ENCODE data around the gene GRK4. TPM values are rescaled to one million over a fixed set of nuclear protein-coding genes. Genes with fewer than 3 reads are reported as not detected.
A peak's percentile ranks its signal among the peaks of the same experiment; 100 is the strongest.

GRK4 gene
- total RNA-seq, 1 donor from 2014 or later, result 12.0 TPM

DNA sequence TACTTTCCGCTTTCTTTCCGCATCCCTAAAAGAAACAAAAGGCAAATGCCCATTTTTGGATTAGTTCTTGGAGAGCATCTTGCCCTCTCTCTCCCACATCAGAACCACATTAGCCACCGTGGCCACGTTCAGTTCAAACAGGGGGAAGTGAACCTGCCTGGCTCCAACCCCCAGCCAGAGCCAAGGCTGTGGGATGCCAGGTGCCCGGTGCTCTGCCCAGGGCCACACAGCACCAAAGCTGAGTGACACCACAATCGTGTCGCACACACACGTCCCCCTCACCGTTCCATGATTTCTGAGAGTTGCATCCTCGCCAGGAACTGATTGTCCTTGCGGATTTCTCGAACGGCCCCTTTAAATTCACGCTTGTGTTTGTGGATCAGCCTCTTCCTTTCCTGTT is 24.5 kb upstream of the GRK4 start:
- H3K27ac Mint-ChIP-seq (ENCODE audit: unreplicated experiment), result peak overlapping the region; percentile 59
- DNase-seq (ENCODE audit: low spot score), result peak; percentile 72
- H3K4me1 Mint-ChIP-seq (ENCODE audit: low read depth), result peaks cover 23% of the 10 kb centered on the region
- H3K9me3 Mint-ChIP-seq (ENCODE audit: low read depth), result no peaks in the 10 kb centered on the region
- TF ChIP-seq, protein P1, sequence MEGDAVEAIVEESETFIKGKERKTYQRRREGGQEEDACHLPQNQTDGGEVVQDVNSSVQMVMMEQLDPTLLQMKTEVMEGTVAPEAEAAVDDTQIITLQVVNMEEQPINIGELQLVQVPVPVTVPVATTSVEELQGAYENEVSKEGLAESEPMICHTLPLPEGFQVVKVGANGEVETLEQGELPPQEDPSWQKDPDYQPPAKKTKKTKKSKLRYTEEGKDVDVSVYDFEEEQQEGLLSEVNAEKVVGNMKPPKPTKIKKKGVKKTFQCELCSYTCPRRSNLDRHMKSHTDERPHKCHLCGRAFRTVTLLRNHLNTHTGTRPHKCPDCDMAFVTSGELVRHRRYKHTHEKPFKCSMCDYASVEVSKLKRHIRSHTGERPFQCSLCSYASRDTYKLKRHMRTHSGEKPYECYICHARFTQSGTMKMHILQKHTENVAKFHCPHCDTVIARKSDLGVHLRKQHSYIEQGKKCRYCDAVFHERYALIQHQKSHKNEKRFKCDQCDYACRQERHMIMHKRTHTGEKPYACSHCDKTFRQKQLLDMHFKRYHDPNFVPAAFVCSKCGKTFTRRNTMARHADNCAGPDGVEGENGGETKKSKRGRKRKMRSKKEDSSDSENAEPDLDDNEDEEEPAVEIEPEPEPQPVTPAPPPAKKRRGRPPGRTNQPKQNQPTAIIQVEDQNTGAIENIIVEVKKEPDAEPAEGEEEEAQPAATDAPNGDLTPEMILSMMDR (IDR thresholded peaks at IDR 0.05), result no peak
- peaks cover 19% of the 10 kb centered on the region for H3K36me3 Mint-ChIP-seq (ENCODE audit: low read depth)
- H3K27me3 Mint-ChIP-seq (ENCODE audit: low read depth), result no peaks in the 10 kb centered on the region
- H3K4me3 Mint-ChIP-seq (ENCODE audit: unreplicated experiment), result no peak overlapping the region

DNA sequence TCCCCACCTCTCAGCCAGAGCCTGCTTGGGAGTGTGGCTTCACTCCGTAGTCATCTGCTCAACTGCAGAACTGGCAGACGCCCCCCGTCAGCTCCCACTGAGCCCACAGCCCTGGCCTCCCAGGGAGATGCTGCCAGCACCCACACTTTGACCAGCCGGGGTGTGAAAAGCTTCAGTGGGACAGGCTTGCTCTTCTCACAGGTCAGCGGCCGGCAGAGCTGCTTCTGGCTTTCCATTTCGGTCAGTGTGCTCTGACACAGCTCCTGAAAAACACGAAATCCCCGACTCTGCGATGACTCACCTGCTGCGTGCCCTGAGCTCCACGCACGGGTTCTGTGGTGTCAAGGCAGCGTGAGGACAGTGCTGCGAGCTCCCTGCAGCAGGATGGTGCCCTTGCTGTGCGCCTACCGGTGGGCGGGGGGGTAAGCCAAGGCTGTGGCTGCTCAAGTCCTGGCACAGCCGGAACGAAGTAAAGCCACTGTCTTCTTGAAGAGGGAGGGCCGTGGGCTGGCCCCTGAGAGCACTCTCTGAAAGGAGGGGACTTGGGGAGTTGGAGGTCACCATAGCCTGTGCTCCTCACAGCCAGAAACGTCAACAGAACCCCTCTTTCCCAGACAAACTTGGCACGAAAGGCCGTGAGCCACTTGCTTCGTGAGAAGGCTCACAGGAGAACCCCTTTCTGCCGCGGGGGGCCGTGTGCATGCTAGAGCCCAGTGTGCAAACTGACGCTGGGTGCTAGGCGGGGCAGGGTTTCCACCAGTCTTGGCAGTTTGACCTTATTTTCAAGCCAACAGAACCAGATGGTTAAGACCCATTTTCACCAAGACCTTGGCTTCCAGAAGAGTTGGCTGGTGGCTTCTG is 23.8 kb upstream of the GRK4 start:
- TF ChIP-seq, protein P1 (IDR thresholded peaks at IDR 0.05), result no peak
- H3K4me1 Mint-ChIP-seq (ENCODE audit: low read depth), result peaks cover 23% of the 10 kb centered on the region
- peak; percentile 76 for DNase-seq (ENCODE audit: low spot score)
- H3K9me3 Mint-ChIP-seq (ENCODE audit: low read depth), result no peaks in the 10 kb centered on the region
- no peaks in the 10 kb centered on the region for H3K27me3 Mint-ChIP-seq (ENCODE audit: low read depth)
- H3K36me3 Mint-ChIP-seq (ENCODE audit: low read depth), result peaks cover 22% of the 10 kb centered on the region
- H3K27ac Mint-ChIP-seq (ENCODE audit: unreplicated experiment), result no peak overlapping the region
- H3K4me3 Mint-ChIP-seq (ENCODE audit: unreplicated experiment), result no peak overlapping the region

DNA sequence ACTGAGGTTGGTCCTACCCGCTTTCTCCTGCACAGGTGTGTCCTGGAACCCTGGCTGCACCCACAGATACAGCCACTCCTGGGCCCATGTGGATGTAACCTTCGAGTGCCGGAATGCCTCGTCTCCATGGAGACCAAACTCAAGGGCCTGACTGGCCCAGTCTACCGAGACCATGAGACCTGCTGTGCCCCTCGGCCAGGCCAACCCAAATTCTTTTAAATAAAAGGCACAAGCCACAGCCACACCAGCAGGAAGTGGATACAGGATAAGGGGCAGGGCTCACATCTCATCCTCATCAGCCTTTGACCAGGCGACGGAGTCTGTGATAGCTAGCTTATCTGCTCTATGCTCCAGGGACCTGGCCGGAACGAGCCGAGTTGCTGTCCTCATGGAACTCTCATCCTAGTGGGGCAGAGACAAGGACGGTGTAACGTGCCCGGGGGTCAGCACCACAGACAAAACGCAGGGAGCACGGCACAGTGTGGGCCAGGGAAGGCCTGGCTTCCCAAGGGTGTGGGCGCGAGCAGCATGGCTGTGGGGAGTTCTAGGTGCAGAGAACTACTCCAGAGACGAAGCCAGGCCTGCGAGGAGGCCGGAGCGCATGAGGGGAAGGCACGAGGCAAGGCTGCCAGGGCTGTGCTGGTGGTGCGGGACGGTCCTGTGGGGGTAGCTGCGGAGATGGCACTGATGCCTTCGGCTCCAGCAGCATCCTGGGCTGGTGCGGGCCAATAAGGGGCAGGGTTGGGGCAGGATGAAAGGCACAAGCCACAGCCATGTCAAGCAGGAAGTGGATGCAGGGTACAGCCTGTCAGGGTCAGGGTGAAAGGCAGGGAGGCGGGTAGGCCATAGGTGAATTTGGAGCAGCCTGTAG is 22.9 kb upstream of the GRK4 start:
- H3K4me1 Mint-ChIP-seq (ENCODE audit: low read depth), result peaks cover 21% of the 10 kb centered on the region
- H3K36me3 Mint-ChIP-seq (ENCODE audit: low read depth), result peaks cover 27% of the 10 kb centered on the region
- peak; percentile 80 for DNase-seq (ENCODE audit: low spot score)
- TF ChIP-seq, protein P1 (IDR thresholded peaks at IDR 0.05), result no peak
- H3K9me3 Mint-ChIP-seq (ENCODE audit: low read depth), result no peaks in the 10 kb centered on the region
- no peaks in the 10 kb centered on the region for H3K27me3 Mint-ChIP-seq (ENCODE audit: low read depth)
- no peak overlapping the region for H3K27ac Mint-ChIP-seq (ENCODE audit: unreplicated experiment)
- no peak overlapping the region for H3K4me3 Mint-ChIP-seq (ENCODE audit: unreplicated experiment)

DNA sequence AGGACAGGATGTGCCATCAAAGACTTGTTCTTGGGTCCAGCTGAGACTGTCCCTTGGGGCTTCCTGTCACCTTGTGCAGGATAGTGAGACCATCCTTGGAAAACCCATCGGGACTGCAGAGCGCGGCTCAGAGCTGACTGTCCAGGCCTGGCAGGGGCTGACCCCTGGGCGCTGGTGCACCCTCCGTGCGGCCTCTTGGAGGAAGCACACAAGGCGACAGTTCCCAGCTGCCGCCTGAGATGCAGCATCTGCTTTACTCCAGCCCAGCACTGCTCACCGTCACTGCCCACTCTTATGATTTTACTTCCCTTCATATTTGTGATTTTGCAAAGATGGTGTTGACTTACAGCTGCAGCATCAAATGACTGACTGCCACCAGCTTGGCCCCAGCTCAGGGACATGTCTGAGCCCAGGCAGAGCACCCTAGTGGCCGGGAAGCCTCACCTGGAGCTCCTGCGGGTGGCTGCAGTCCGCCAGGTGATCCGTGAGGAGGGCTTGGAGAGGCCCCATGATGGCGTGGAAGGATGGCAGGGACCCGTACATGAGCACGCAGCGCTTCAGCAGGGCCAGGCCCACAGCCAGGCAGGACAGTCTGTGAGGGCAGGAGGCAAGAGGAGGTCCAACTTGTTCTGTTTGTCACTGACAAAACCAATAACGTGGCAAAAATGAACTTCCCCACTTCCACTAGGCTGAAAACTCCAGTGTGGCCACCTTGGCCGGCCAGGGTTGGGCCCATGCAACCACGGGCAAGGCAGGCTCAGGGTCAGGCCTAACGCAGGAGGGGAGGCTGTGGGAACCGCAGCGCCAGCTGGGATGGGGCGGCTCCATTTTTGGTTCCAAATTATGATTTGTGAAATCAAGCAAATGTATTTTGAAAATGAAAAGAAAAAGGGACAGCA is 22.0 kb upstream of the GRK4 start:
- Mint-ChIP-seq H3K27ac (ENCODE audit: unreplicated experiment) (no peak overlapping the region), H3K4me3 (ENCODE audit: unreplicated experiment) (no peak overlapping the region), H3K36me3 (ENCODE audit: low read depth) (peaks cover 32% of the 10 kb centered on the region), H3K27me3 (ENCODE audit: low read depth) (no peaks in the 10 kb centered on the region), H3K9me3 (ENCODE audit: low read depth) (no peaks in the 10 kb centered on the region), H3K4me1 (ENCODE audit: low read depth) (peaks cover 12% of the 10 kb centered on the region)
- DNase-seq (ENCODE audit: low spot score), result no peak
- TF ChIP-seq, protein P1 (IDR thresholded peaks at IDR 0.05), result no peak
